Measurements from ENCODE around the gene SH2D3C.
"Not testable (repeated sequence)": the region's sequence is repeated elsewhere in the genome, so short reads cannot be mapped to it uniquely, and the experiment has no call there.

SH2D3C gene

DNA sequence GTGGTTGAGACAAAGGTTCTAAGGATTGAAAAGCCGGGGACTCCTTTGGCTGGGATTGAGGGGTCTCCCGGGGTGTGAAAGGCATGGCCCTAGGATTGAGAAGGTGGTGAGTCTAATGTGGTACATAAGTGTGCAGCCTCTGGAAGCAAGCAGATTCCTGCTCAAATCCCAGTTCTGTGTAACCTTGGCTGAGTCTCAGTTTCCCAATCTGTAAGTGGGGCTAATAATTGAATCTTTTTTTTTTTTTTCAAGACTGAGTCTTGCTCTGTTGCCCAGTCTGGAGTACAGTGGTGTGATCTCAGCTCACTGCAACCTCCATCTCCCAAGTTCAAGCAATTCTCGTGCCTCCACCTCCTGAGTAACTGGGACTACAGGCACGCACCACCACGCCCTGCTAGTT lies 5.9 kb downstream of the SH2D3C start:
- in situ Hi-C loops (cut with HindIII; ENCODE audit: low pct_ligation_motif_present, low pct_unique_long_range_greater_than_20kb, low sequenced_read_pairs), result no loop called here
- DNase-seq, result no peak

DNA sequence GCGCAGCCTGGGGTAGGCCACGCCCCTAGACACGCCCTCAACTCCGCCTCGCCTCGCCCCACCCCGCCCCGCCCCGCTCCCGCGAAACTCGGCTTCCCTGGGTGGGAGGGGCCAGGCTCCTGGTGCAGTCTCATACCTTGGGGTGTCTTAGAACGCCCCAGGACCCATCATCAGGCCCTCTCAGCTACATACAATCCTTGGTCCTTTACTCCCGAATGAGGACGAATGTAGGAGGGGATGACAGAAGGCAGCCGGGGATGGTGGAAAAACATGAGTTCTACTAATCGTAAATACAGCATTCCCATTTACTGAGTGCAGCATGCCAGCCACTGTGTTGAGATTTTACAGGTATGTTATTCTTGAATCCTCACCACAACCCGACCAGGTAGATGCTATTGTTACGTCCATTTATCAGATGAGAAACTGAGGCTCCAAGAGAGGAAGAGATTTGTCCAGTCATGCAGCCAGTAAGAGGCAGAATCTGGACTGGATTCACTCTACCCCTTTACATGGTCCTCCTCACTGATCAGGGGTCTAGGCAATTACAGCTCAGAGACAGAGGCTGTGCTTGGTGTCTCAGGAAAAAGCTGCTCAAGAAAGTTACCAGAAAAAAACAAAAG lies 6.8 kb downstream of the SH2D3C start:
- in situ Hi-C loops (cut with HindIII; ENCODE audit: low pct_ligation_motif_present, low pct_unique_long_range_greater_than_20kb, low sequenced_read_pairs), result no loop called here
- no peak for DNase-seq

DNA sequence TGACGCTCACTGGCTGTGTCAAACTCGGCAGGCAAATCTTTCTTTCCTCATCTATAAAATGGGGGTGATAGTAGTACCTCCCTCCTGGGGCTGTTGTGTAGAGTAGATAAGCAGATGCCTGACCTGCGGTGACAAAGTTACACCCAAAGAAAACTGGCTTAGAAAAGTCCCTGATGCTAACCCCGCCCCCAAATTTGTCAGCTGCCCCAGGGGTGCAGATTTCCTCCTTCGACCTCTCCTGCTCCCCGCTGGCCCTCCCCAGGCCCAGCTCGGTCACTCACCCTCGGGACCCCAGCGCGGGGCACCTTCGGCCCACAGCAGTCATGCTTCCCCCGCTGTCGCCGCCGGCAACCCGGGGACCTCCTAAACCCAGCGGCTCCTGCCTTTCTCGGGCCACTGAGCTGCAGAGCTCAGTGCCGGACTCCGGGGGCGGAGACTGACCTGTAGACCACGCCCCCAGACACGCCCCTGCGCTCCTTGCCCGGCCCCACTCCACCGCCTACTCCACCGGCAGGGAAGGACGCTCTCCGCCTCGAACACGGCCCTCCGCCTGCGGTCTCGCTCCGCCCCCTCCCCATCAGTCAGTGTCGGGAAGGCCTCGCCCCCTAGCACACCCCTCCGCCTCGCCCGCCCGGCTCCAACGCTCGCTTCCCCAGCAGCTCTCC lies 7.4 kb downstream of the SH2D3C start:
- in situ Hi-C loops (cut with HindIII; ENCODE audit: low pct_ligation_motif_present, low pct_unique_long_range_greater_than_20kb, low sequenced_read_pairs), result no loop called here
- DNase-seq, result peak; percentile 95

DNA sequence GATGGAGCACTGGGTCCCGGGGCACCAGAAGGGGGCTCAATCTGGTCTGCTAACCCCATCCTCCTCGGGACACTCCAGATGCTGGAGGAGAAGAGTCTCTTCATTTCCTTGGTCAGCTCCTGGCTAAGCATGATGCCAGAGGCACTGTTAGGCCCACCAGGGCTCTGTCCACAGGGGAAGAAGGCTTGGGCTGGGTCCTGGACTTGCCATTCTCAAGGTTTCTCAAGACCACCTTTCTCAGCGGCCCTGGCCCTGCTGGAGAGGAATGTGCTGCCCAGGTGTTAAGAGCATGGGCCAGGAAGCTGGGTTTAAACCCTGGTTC lies 7.9 kb downstream of the SH2D3C start:
- DNase-seq, result no peak

DNA sequence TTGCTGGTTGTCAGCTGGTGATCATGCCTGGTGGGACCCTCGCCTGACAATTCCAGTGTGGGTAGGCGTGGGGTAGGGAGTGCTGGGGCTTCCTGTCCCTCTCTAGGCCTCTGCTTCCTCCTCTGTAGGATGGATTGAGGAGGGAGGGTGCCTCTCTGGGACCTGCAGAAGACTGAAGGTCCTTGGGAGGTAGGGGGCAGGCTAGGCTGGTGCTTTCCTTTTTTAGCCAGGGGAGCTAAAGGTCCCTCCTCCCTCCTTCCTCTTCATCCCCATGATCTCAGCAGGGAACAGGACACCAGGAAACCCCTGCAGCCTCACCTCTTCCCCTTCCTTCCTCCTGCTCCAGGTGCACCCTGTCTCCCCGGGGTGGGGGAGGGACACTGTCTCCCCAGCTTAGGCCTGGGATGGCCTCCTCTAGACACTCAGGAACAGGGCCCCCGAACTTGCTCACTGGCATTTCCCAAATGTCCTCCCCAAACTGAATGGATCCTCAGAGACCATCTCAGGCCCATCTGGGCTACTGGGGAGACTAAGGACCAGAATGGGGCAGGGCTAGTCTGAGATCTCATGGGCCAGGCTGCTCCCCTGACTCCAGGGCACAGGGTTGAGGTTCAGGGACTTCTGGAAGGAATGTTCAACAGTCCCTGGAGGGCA lies 8.4 kb downstream of the SH2D3C start:
- no peak for DNase-seq
- in situ Hi-C loops (cut with HindIII; ENCODE audit: low pct_ligation_motif_present, low pct_unique_long_range_greater_than_20kb, low sequenced_read_pairs), result no loop called here

More for the DNA sequence above, 7.9 kb downstream of the SH2D3C start:
- in situ Hi-C loops (cut with HindIII; ENCODE audit: low pct_ligation_motif_present, low pct_unique_long_range_greater_than_20kb, low sequenced_read_pairs), result no loop called here

DNA sequence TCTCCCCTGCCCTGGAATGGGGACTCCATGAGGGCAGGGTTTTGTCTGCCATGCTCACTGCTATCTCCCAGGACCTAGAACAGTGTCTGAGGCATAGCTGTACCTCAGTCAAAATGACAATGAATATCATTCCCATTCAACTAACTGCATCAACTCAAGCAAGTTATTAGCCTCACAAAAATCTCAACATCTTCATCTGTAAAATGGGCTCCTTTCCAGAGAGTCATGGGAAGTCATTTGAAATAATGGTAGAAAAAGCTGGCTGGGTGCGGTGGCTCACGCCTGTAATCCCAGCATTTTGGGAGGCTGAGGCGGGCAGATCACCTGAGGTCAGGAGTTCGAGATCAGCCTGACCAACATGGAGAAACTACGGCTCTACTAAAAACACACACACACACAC lies 9.4 kb downstream of the SH2D3C start:
- in situ Hi-C loops (cut with HindIII; ENCODE audit: low pct_ligation_motif_present, low pct_unique_long_range_greater_than_20kb, low sequenced_read_pairs), result no loop called here
- no peak for DNase-seq

DNA sequence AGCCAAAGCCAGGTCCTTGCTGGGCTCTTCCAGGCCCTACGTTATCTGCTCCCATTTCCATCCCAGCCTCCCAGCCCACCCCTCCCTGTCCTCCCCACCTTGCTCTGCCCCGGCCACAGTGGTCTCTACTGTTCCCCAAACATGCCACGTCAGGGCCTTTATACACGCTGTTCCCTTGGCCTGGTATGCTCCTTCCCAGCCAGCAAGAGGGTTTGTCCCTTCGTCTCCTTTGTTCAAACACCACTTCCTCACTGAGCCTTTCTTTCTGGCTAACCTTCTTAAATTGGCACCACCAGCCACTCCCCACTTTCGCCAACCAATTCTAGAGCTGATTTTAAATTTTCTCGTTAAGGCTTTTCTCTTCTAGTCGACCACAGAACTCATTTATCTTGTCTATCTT lies 9.8 kb downstream of the SH2D3C start:
- in situ Hi-C loops (cut with HindIII; ENCODE audit: low pct_ligation_motif_present, low pct_unique_long_range_greater_than_20kb, low sequenced_read_pairs), result no loop called here
- no peak for DNase-seq

DNA sequence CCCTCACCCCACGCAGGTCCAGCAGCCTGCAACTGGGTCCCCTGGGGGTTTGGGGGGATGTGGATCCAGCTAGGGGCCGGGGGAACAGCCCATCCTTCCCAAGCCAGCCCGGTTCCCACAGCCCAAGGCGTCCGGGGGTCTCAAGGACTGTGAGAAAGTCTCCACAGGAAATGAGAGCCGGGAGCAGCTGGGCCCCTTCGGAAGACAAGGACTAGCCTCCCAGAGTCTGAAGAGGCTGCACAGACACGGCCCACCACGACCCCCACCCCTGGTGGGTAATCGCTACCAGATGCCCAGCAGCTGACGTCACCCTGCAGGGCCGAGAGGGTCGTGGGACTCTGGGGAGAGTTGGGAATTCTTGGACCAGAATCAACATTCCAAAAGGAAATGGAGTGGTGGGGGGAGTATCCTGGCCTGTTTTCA lies 10.5 kb downstream of the SH2D3C start:
- DNase-seq, result no peak
- in situ Hi-C loops (cut with HindIII; ENCODE audit: low pct_ligation_motif_present, low pct_unique_long_range_greater_than_20kb, low sequenced_read_pairs), result no loop called here

DNA sequence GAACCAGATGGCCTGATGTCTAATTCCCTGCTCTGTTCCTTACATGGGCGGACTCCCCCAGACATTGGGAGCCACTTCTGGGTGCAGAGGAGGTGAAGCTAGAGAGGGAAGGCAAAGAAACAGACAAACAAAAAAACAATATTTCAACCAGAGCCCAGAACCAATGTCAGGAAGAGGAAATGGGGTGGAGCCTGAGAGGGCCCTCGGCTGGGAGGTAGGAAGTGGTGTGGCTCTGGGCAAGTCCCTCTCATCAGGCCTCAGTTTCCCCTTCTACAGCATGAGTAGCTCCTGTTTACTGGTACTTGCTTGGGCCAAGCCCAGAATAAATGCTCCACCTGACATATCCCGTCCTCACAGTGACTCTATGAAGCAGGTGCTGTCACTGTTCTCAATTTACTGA lies 11.1 kb downstream of the SH2D3C start:
- no peak for DNase-seq
- in situ Hi-C loops (cut with HindIII; ENCODE audit: low pct_ligation_motif_present, low pct_unique_long_range_greater_than_20kb, low sequenced_read_pairs), result no loop called here

DNA sequence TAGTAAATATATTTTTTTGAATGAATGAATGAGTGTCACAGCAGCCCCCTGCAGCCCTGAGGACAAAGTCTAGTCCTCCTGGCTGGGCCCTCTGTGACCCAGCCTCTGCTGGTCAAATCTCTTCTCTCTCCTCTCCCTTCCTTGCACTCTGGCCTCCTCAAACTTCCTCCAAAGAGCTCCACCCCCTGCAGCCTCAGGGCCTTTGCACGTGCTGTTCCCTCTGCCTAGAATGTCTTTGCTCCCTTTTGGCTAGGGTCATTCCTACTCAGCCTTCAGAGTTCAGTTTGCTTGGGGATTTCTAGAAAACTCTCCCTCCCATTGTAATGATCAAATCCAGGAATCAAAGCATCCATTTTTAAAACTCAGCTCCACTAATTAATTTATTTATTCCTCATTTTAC lies 13.0 kb downstream of the SH2D3C start:
- in situ Hi-C loops (cut with HindIII; ENCODE audit: low pct_ligation_motif_present, low pct_unique_long_range_greater_than_20kb, low sequenced_read_pairs), result no loop called here
- no peak for DNase-seq

DNA sequence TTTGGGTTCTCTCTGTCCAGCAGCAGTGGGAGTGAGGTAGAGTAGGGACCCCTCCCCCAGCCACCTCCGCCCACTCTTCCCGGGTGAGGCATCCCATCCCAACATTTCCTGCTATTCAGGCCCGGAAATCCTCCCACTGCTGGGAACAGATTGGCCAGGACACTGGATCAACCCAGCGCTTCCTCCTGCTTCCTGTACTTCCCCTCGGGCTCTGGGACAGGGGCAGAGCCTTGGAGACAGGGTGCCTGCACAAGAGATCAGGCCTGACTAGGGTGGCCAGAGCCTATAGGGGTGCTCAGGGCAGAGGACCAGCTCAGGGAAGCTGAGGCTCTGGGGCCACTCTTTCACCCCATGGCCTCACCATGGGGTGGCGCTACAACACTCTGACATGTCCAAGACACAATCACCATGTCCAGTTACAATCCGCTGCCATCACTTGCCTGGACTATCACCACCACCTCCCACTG lies 14.5 kb downstream of the SH2D3C start:
- DNase-seq, result no peak
- in situ Hi-C loops (cut with HindIII; ENCODE audit: low pct_ligation_motif_present, low pct_unique_long_range_greater_than_20kb, low sequenced_read_pairs), result no loop called here

DNA sequence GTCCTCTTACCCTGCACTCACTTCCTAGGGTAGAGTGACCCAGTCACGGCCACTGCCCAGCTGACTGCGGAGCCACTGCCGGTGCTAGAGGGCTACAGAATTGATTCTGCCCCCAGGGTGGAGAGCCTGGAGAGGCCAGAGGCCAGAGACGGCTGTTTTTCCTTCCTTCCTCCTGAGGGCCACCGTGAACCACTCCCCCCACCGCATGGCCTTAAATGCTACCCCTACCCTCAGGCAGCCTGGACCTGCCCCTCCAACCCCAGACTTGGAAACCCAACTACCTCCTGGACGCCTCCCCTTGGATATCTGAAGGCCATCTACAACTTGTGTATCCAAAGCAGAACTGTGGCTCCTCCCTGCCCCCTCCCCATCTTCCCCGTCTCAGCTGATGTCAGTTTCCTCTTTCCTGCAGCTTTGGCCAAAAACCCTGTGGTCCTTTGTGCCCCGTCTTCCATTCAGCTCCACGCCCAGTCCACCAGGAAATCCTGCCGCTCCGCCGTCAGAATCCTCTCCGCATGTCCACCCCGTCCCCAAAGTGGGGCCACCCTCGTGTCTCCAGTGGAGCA lies 16.3 kb downstream of the SH2D3C start:
- DNase-seq, result no peak
- in situ Hi-C loops (cut with HindIII; ENCODE audit: low pct_ligation_motif_present, low pct_unique_long_range_greater_than_20kb, low sequenced_read_pairs), result no loop called here

DNA sequence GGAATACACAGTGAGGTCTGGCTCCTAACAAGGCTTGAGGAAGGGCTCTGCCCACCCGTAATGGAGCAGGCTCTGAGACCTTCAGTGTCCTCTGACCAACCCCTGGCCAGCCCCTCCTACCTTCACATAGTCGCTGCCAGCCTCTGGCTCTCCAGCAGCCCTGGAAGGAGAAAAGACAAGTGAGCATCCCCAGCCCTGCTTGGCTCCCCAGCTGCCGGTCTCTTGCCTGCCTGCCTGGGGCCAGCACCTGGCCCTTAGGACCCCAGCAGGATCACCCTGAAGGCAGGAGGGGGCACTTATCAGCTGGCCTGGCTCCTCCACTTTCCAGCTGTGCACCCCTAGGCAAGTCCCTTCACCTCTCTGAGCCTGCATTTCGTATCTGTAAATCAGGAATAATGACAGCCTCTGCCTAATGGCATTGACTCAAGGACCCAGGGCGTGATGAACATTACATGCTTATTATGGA lies 16.9 kb downstream of the SH2D3C start:
- in situ Hi-C loops (cut with HindIII; ENCODE audit: low pct_ligation_motif_present, low pct_unique_long_range_greater_than_20kb, low sequenced_read_pairs), result no loop called here
- DNase-seq, result no peak

DNA sequence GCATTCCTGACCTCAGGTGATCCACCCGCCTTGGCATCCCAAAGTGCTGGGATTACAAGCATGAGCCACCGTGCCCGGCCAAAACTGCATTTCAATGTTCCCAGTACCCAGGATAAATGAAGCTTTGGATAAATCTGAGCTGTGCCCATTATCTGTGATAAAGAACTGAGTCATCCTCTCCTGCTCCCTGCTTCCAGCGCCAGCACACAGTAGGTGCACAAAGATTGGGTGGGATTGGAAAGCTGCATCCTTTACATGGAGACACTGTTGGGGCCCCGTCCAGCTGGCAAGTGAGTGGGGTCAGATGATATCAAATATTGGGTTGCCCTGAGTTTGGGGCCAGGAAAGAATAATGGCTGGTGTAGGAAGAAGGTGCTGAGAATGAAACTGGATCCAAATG lies 17.4 kb downstream of the SH2D3C start:
- no peak for DNase-seq
- in situ Hi-C loops (cut with HindIII; ENCODE audit: low pct_ligation_motif_present, low pct_unique_long_range_greater_than_20kb, low sequenced_read_pairs), result no loop called here

DNA sequence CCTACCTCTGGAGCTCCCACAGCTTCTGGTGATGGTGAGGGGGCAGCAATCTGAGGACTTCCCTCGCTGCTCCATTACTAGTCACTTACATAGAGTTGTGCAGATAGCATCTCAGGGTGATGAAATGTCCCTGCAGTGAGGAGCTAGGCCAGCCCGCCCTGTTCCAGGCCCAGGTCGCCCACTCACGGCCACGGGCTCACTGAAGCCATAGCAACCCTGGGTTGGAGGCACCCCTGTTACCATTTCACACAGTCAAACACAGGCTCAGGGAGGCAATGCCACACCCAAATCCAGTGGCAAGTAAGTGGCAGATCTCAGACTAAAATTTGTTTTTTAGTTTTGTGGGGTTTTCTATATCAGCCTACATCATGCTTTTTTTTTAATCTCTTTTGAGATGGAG lies 19.6 kb downstream of the SH2D3C start:
- no peak for DNase-seq
- in situ Hi-C loops (cut with HindIII; ENCODE audit: low pct_ligation_motif_present, low pct_unique_long_range_greater_than_20kb, low sequenced_read_pairs), result no loop called here

DNA sequence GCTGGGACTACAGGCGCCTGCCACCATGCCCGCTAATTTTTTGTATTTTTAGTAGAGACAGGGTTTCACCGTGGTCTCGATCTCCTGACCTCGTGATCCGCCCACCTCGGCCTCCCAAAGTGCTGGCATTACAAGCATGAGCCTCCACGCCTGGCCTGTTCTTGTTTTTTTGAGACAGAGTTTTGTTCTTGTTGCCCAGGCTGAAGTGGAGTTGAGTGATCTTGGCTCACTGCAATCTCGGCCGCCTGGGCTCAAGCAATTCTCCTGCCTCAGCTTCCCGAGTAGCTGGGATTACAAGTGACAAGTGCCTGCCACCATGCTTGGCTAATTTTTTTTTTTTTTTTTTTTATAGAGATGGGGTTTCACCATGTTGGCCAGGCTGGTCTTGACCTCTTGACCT lies 21.7 kb downstream of the SH2D3C start:
- in situ Hi-C loops (cut with HindIII; ENCODE audit: low pct_ligation_motif_present, low pct_unique_long_range_greater_than_20kb, low sequenced_read_pairs); DNase-seq: not testable (repeated sequence)

DNA sequence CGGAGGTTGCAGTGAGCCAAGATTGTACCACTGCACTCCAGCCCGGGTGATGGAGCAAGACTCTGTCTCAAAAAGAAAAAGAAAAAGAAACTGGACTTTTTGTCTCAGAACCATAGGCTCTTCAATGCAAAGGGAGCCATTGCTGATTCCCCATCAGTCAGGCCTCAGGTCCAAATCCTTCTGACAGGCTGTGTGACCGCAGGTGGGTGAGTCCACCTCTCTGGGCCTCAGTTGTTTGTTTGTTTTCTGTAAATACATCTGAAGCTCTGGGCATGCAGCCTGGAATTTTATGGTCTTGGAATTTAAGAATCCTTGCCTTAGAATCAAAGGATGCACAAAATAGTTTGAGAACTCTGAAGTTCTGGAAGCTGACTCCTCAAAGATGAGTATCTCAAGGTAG lies 22.2 kb downstream of the SH2D3C start:
- no peak for DNase-seq
- in situ Hi-C loops (cut with HindIII; ENCODE audit: low pct_ligation_motif_present, low pct_unique_long_range_greater_than_20kb, low sequenced_read_pairs), result no loop called here

DNA sequence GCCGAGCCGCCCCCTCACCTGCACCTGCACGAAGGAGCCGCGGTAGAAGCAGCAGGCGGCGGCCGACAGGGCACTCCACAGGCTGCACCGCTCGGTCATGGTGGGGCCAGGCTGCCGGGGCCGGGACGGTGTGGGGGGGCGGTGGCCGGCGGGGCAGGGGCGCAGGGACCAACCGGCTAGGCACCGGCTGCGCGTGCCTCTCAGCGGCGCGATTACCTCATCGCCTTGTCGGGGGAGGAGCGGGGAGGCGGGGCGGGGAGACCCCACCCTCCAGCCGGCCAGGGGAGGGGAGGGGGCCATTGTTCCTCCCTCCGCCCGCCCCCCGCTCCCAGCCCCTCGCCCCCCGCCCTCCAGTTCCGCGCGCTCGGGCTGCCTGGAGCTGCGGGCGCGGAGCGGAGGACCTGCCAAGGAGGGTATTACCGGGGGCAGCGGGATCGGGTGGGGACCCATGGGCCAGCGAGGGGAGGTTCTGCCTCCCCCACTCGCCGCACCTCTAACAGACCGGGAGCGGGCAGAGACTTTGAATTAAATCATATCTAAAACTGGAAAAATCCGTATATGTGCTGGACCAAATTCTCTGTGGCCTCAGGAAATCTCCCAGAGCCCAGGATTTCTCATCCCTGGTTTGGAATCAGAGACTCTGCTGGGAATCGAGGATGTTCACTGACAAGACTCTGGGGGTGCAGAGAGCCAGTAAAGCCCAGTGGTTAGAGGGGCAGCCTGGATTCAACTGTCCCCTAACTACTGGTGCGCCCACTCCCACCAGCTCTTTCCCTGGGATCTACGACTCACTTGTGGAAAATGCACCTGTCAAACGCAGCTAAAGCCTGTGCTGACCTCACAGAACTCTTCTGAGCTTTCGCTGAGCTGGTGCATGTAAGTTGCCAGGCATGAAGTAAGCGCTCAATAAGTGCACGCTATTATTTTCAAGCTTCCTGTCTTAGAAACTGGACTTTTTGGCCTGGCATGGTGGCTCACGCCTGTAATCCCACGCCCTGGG lies 23.1 kb downstream of the SH2D3C start:
- no peak for DNase-seq
- in situ Hi-C loops (cut with HindIII; ENCODE audit: low pct_ligation_motif_present, low pct_unique_long_range_greater_than_20kb, low sequenced_read_pairs), result no loop called here
